Measurements from ENCODE around the gene HDGF.
A peak's percentile ranks its signal among the peaks of the same experiment; 100 is the strongest.

DNA sequence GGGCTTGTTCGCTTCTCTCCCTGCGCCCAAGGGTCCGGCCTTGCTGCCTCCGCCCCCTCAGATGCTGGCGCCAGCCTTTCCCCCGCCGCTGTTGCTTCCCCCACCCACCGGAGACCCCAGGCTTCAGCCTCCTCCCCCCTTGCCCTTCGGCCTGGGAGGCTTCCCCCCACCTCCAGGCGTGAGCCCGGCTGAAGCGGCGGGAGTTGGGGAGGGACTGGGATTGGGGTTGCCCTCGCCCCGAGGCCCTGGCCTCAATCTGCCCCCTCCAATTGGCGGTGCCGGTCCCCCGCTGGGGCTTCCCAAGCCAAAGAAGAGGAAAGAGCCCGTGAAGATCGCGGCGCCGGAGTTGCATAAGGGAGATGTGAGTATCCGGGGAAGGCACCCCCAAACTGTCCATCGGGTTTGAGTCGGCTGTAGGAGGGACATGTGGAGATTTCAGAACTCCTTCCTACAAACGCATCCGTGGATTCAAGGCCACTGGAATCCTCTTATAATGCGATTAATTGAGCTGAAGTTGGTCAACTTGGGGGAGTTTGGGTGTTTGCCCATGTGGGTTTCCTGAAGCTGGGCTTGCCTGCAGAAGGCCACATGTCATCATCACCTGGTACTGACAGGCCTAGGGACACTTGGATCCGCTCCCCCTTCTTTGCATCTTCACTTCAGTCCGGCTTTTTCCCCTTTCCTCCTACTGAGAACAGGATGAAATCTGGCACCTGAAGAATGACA lies 16.6 kb upstream of the HDGF start:
- TF ChIP-seq, protein P1, sequence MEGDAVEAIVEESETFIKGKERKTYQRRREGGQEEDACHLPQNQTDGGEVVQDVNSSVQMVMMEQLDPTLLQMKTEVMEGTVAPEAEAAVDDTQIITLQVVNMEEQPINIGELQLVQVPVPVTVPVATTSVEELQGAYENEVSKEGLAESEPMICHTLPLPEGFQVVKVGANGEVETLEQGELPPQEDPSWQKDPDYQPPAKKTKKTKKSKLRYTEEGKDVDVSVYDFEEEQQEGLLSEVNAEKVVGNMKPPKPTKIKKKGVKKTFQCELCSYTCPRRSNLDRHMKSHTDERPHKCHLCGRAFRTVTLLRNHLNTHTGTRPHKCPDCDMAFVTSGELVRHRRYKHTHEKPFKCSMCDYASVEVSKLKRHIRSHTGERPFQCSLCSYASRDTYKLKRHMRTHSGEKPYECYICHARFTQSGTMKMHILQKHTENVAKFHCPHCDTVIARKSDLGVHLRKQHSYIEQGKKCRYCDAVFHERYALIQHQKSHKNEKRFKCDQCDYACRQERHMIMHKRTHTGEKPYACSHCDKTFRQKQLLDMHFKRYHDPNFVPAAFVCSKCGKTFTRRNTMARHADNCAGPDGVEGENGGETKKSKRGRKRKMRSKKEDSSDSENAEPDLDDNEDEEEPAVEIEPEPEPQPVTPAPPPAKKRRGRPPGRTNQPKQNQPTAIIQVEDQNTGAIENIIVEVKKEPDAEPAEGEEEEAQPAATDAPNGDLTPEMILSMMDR (conservative IDR thresholded peaks at IDR 0.05), result no peak
- TF ChIP-seq ZFX (IDR thresholded peaks at IDR 0.05), result peak; percentile 80
